Measurements from ENCODE around the gene SETX.

DNA sequence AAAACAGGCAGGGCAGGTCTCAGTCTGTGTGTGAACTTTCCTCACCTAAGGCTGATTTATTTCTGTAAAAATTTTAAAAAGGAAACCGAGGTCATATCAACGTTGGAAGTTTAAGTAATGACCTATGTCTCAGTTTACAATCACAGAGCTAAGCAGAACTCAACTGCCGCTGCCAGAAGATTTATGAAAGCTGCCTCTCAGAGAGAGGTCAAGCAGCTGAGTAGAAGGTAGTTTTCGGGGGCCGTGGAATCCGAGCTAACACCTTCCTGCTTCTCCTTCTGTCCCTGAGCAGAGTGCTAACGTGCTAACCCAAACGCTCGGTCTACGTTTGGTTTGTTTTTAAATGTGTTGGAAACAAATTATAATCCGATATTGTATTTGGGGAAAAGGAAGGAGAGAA, 40.8 kb upstream of the SETX start:
- TF ChIP-seq CTCF (IDR thresholded peaks at IDR 0.05; ENCODE audit: insufficient read depth, low read depth, low read length) (no peak), EZH2 (IDR thresholded peaks at IDR 0.05; ENCODE audit: insufficient read depth, low read length) (no peak)

Data from astrocyte (in vitro differentiated cells and primary cell).